ENCODE measurements around the gene TENM4. TPM values are rescaled to one million over a fixed set of nuclear protein-coding genes. Genes with fewer than 3 reads are reported as not detected.

The TENM4 gene
- total RNA-seq, 2 donors from 2014 or later, result 2.6 to 6.8 TPM

DNA sequence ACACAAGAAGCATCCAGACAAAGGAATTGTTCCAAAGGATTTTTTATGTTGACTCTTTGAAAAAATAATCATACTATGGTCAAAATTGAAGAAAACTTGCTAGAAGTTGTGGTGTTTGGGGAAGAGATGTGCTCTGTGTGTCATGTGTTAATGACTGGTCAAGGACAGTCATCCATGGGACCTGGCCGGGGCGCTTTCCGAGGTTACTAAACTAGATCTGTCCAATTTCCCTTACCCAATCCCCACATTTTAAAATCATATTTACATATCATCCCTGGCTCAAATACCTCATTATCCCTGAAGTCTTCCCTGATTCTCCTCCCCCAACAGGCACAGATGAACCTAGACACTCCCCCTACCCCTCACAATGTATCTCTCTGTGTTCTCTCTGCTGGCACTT lies 289.4 kb downstream of the TENM4 start:
- H3K36me3 ChIP-seq, result no peaks in the 10 kb centered on the region
- 98% methylated on average over 3 of the region's 3 CpGs for WGBS
- H3K4me3 ChIP-seq, result no peak overlapping the region
- no peaks in the 10 kb centered on the region for H3K27me3 ChIP-seq (replicated peaks; ENCODE audit: insufficient read depth)
- intact Hi-C loops (cut with DNase I), result loop anchor here (10.0 kb wide), 1 partner anchor 507 kb away; no protein-coding TSS in a partner anchor
- no peaks in the 10 kb centered on the region for H3K9me3 ChIP-seq
- no peaks in the 10 kb centered on the region for H3K4me1 ChIP-seq (replicated peaks)
- no peak for DNase-seq (ENCODE audit: low spot score)
- H3K27ac ChIP-seq, result no peak overlapping the region
- TF ChIP-seq POLR2AphosphoS5 (IDR thresholded peaks at IDR 0.05) (no peak), POLR2A (IDR thresholded peaks at IDR 0.05) (no peak)
- TF ChIP-seq, protein P1, sequence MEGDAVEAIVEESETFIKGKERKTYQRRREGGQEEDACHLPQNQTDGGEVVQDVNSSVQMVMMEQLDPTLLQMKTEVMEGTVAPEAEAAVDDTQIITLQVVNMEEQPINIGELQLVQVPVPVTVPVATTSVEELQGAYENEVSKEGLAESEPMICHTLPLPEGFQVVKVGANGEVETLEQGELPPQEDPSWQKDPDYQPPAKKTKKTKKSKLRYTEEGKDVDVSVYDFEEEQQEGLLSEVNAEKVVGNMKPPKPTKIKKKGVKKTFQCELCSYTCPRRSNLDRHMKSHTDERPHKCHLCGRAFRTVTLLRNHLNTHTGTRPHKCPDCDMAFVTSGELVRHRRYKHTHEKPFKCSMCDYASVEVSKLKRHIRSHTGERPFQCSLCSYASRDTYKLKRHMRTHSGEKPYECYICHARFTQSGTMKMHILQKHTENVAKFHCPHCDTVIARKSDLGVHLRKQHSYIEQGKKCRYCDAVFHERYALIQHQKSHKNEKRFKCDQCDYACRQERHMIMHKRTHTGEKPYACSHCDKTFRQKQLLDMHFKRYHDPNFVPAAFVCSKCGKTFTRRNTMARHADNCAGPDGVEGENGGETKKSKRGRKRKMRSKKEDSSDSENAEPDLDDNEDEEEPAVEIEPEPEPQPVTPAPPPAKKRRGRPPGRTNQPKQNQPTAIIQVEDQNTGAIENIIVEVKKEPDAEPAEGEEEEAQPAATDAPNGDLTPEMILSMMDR (IDR thresholded peaks at IDR 0.05), result no peak

DNA sequence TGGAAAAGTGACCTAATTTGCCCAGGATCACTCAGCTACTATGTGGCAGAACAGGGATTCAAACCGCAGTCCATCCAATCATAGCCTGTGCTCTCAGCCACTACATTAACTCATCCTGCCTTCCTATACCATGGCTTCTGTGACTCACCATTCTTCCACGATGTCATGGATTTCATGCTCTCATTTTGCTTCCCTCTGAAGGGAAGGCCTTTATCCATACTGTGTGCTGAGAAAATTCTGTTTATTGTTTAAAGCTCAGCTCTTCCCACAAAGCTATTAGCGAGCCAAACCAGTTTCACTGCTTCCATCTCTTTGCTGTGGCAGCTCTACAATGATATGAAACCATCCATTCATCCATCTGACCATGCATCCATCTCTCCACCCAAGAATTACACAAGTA lies 289.9 kb downstream of the TENM4 start:
- DNase-seq (ENCODE audit: low spot score), result no peak
- no peak overlapping the region for H3K4me3 ChIP-seq
- intact Hi-C loops (cut with DNase I), result loop anchor here (10.0 kb wide), 1 partner anchor 506 kb away; no protein-coding TSS in a partner anchor
- no peaks in the 10 kb centered on the region for H3K36me3 ChIP-seq
- no peak overlapping the region for H3K27ac ChIP-seq
- no peaks in the 10 kb centered on the region for H3K27me3 ChIP-seq (replicated peaks; ENCODE audit: insufficient read depth)
- H3K4me1 ChIP-seq (replicated peaks), result no peaks in the 10 kb centered on the region
- WGBS, result 45% methylated on average over 3 of the region's 3 CpGs
- no peaks in the 10 kb centered on the region for H3K9me3 ChIP-seq
- TF ChIP-seq, protein P1 (IDR thresholded peaks at IDR 0.05), result no peak
- TF ChIP-seq POLR2AphosphoS5 (IDR thresholded peaks at IDR 0.05), result no peak
- no peak for TF ChIP-seq POLR2A (IDR thresholded peaks at IDR 0.05)

DNA sequence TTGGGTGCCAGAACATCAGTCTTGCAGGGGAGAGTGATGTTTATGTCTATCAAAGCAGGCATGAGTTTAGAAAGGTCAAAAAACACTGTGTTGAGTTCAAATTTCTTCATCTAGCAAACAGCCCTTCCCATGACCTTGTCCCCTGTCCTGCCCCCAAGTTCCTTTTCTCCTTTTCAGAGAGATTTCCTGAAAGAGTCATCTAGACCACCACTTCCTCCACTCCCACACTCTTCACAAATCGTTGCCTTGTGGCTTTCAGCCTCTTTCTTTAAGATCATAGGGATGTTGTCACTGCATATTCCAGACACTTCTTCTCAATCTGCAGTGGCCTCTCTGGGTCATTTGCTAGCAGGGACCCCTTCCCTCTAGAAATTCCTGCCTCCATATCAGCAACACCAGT lies 290.5 kb downstream of the TENM4 start:
- Histone ChIP-seq H3K4me1 (replicated peaks) (no peaks in the 10 kb centered on the region), H3K27me3 (replicated peaks; ENCODE audit: insufficient read depth) (no peaks in the 10 kb centered on the region), H3K27ac (no peak overlapping the region), H3K4me3 (no peak overlapping the region), H3K36me3 (no peaks in the 10 kb centered on the region), H3K9me3 (no peaks in the 10 kb centered on the region)
- TF ChIP-seq, protein P1 (IDR thresholded peaks at IDR 0.05), result no peak
- no peak for TF ChIP-seq POLR2AphosphoS5 (IDR thresholded peaks at IDR 0.05)
- no peak for TF ChIP-seq POLR2A (IDR thresholded peaks at IDR 0.05)
- no peak for DNase-seq (ENCODE audit: low spot score)
- 58% methylated on average over 1 of the region's 1 CpG for WGBS
- intact Hi-C loops (cut with DNase I), result loop anchor here (10.0 kb wide), 1 partner anchor 506 kb away; no protein-coding TSS in a partner anchor

DNA sequence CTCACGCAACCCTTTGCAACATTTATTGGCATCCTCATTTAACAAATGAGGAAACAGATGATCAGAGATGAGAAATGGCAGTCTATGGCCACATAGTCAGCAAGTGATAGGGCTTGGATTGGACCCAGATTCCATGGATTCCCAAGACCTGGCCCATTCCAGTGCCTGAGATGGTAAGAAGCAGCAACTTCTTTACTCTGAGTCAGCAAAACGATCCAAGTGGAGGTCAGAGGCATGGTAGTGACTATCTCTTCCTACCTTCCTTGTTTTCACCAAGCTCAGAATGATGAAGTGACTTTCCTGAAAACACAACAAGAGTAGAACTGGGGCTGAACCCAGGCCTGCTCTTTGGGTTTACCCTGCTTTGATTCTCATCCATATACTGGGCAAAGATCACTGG lies 293.1 kb downstream of the TENM4 start:
- TF ChIP-seq, protein P1 (IDR thresholded peaks at IDR 0.05), result no peak
- TF ChIP-seq POLR2A (IDR thresholded peaks at IDR 0.05) (no peak), POLR2AphosphoS5 (IDR thresholded peaks at IDR 0.05) (no peak)
- H3K4me1 ChIP-seq (replicated peaks), result no peaks in the 10 kb centered on the region
- no peak for DNase-seq (ENCODE audit: low spot score)
- H3K27ac ChIP-seq, result no peak overlapping the region
- intact Hi-C loops (cut with DNase I), result no loop called here
- no peak overlapping the region for H3K4me3 ChIP-seq
- H3K9me3 ChIP-seq, result no peaks in the 10 kb centered on the region
- no peaks in the 10 kb centered on the region for H3K27me3 ChIP-seq (replicated peaks; ENCODE audit: insufficient read depth)
- 97% methylated on average over 2 of the region's 2 CpGs for WGBS
- H3K36me3 ChIP-seq, result no peaks in the 10 kb centered on the region

DNA sequence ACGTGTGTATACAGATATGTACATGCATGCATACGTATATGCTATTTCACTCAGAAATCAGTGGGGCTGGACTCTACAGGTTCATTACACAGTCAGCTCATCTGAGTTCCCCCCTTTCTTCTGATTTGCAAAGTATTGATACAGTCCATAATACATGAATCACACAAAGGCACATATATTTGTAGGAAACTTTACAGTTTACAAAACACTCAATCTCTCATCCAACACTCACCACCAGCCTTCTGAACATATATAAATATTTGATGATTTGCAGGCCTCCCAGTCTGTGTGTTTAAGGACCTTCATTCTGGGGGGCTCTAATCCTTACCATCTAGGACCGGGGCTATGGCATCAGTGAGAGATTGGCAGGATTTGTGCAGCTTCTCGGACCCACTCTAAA lies 293.8 kb downstream of the TENM4 start:
- H3K4me3 ChIP-seq, result no peak overlapping the region
- DNase-seq (ENCODE audit: low spot score), result no peak
- H3K4me1 ChIP-seq (replicated peaks), result no peaks in the 10 kb centered on the region
- no peaks in the 10 kb centered on the region for H3K27me3 ChIP-seq (replicated peaks; ENCODE audit: insufficient read depth)
- 93% methylated on average over 4 of the region's 4 CpGs for WGBS
- H3K36me3 ChIP-seq, result no peaks in the 10 kb centered on the region
- no peaks in the 10 kb centered on the region for H3K9me3 ChIP-seq
- intact Hi-C loops (cut with DNase I), result no loop called here
- no peak for TF ChIP-seq POLR2AphosphoS5 (IDR thresholded peaks at IDR 0.05)
- TF ChIP-seq, protein P1 (IDR thresholded peaks at IDR 0.05), result no peak
- TF ChIP-seq POLR2A (IDR thresholded peaks at IDR 0.05), result no peak
- no peak overlapping the region for H3K27ac ChIP-seq
